ENCODE measurements around the gene DIAPH3.

DIAPH3 gene

GRCh38 chr13:59766236-59766635 is 397.5 kb downstream of the DIAPH3 start:
- no peak for DNase-seq

GRCh38 chr13:59755632-59756290 is 408.0 kb downstream of the DIAPH3 start:
- no peak for DNase-seq

- no peak for DNase-seq
Observed at GRCh38 chr13:59754411-59754810, 409.3 kb downstream of the DIAPH3 start.

- no peak for DNase-seq
Observed at GRCh38 chr13:59750860-59751259, 412.9 kb downstream of the DIAPH3 start.

GRCh38 chr13:59748046-59748445 is 415.7 kb downstream of the DIAPH3 start:
- no peak for DNase-seq

GRCh38 chr13:59747529-59747928 is 416.2 kb downstream of the DIAPH3 start:
- no peak for DNase-seq

- no peak for DNase-seq
Observed at GRCh38 chr13:59746291-59746962, 417.3 kb downstream of the DIAPH3 start.

GRCh38 chr13:59745392-59745788 is 418.3 kb downstream of the DIAPH3 start:
- no peak for DNase-seq

GRCh38 chr13:59744747-59745391 is 418.9 kb downstream of the DIAPH3 start:
- no peak for DNase-seq

GRCh38 chr13:59743195-59743594 is 420.5 kb downstream of the DIAPH3 start:
- no peak for DNase-seq

- DNase-seq, result no peak
Observed at GRCh38 chr13:59742467-59742866, 421.3 kb downstream of the DIAPH3 start.

GRCh38 chr13:59738921-59739320 is 424.8 kb downstream of the DIAPH3 start:
- no peak for DNase-seq

- DNase-seq, result no peak
Observed at GRCh38 chr13:59734393-59734792, 429.3 kb downstream of the DIAPH3 start.

GRCh38 chr13:59733744-59734143 is 430.0 kb downstream of the DIAPH3 start:
- DNase-seq, result no peak

GRCh38 chr13:59730026-59730425 is 433.7 kb downstream of the DIAPH3 start:
- no peak for DNase-seq

- no peak for DNase-seq
Observed at GRCh38 chr13:59728896-59729545, 434.7 kb downstream of the DIAPH3 start.

- no peak for DNase-seq
Observed at GRCh38 chr13:59721926-59722910, 441.5 kb downstream of the DIAPH3 start.

- no peak for DNase-seq
Observed at GRCh38 chr13:59715611-59716010, 448.1 kb downstream of the DIAPH3 start.

- DNase-seq, result no peak
Observed at GRCh38 chr13:59710996-59711701, 452.6 kb downstream of the DIAPH3 start.

- DNase-seq, result no peak
Observed at GRCh38 chr13:59710416-59710815, 453.3 kb downstream of the DIAPH3 start.

- DNase-seq, result no peak
Observed at GRCh38 chr13:59706101-59706976, 457.4 kb downstream of the DIAPH3 start.

Data from activated CD4-positive, alpha-beta T cell treated with anti-CD3 and anti-CD28 coated beads, Interleukin-2, amount 50 U/mL, for 1 hour (primary cell).